ENCODE measurements around the gene TSPAN18.

The TSPAN18 gene

DNA sequence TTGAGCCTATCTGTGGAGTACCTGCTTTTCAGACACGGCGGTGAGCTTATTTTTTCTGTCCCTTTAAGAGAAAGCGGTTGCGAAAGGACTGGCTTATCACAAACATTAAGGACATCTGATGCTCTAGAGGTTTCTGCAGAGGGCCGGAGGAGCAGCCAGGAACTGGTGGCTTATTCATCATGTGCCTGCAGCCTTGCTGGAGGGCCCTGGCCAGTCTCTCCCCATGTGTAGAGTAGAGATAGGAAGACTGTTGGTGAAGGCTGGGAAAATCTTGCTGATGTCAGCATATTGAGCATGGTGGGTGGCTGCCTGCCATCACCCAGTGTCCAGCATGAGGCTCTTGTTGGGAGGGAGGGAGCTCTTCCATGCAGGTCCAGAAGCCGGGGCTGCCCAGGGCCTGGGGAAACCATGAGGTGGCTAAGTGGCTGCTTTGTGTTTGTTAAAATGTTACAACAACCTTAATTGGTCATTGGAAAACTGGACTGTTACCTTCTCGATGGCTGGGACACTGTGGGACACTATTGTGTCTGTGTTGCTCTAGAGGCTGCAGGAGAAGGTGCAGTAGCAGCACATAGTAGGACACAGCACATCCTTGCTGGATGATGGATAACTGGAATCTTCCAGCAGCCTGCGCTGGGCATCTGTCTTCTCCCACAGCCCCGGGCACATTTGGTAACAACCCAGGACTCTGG lies 54.3 kb downstream of the TSPAN18 start:
- no peak for DNase-seq

DNA sequence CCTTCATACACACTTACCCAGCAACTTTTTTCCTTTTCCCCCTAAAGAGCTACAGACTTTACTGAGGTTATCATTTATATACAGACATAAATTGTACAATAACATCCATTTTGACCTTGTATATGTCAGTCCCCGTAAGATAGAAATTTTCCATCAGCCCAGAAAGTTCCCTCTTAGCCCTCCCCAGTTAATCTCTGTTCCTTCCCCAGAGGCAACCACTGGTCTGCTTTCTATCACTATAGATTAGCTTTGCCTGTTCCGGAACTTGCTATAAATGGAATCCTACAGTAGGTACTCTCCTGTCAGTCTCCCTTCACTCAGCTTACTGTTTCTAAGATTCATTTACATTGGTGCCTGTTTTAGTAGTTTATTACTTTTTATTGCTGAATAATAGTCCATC lies 54.9 kb downstream of the TSPAN18 start:
- DNase-seq, result no peak

DNA sequence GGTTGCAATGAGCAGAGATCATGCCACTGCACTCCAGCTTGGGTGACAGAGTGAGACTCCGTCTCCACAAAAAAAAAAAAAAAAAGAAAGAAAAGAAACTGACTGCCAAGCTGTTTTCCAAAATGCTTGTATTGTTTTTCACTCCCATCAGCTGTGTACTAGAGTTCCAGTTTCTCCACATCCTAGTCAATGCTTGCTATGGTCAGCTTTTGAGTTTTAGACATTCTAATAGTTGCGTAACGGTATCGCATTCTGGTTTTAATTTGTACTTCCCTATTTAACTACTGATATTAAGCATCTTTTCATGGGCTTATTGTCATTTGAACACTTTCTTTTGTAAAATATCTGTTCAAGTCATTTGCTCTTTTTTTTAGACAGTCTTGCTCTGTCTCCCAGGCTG lies 55.7 kb downstream of the TSPAN18 start:
- DNase-seq, result no peak

DNA sequence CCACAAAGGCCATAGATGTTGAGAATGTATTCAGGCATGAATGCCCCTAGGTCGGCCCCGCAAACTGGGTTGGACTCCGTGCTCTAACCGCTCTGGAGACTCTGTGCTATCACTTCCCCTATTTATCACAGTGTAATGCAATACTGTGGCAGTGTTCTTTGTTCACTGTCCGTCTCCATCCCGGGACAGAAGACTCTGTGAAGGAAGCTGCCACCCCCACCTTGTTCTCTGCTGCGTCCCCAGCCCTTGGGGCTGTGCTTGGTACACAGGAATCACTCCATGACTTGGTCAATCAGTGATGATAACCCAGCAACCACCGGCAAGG lies 57.6 kb downstream of the TSPAN18 start:
- no peak for DNase-seq

DNA sequence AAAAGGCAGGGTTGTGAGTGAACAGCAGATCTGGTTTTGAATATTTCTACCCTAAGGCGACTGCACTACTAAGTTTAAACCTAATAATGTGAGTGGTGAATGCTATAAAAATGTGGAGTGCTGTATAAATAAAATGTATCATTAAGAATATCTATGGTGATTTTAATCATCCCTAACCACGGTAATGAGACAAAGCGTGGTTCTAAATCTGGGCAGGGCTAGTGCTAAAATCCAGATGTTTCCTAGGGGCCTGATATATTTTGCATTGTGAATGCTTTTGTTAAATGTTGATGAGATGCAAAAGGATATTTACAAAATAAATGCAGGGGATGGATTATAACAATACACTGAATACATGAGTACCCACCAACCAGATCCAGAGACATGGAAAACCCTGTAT lies 58.1 kb downstream of the TSPAN18 start:
- no peak for DNase-seq

DNA sequence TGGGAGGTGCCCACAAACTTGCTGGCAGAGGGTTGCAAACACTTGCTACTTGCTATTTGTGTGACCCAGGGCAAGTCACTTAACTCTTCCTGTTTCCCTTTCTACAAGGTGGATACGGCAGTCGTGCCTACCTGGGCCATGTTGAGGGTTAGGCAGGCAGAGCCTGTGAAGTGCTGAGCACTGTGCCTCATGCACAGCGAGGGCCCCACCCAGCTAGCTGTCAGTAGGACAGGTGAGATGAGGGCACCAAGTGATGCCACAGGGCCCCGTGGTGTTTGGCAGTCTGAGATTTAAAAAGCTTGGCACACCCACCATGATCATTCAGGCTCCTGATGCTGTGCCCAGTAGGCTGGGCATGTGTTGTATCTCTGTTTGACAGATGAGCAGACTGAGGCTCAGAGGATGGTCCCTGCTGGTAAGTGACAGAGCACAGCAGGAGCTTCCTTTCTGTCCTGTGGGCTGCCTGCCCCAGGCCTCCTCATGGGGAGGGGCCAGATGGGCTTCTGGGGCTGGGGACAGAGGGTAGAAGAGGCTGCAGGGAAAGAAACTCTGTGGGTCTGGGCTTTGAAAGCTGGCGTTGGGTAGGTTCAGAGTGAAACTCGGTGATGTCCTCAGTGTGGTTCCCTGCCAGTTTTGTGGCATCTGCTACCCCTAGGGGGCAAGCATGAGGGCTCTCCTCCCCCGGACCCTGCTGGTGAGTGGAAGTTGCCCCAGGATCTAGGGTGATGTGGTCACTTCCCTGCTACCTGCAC lies 59.3 kb downstream of the TSPAN18 start:
- no peak for DNase-seq

DNA sequence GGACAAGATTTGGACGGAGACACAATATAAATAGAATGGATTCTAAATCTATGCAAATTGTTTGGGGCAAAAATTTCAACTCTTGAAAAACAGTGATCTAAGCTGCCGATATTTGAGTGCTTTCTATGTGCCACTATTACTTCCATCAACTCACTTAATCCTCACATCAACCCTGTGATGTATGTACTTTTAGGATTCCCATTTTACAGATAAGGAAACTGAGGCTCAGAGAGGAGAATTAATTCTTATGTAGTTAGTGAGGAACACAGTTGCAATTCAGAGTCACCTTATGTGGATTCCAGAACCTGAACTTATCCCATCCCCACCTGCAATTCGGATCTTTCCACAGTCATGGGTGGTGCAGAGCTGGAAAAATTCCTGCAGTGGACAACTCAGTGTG lies 60.3 kb downstream of the TSPAN18 start:
- no peak for DNase-seq

DNA sequence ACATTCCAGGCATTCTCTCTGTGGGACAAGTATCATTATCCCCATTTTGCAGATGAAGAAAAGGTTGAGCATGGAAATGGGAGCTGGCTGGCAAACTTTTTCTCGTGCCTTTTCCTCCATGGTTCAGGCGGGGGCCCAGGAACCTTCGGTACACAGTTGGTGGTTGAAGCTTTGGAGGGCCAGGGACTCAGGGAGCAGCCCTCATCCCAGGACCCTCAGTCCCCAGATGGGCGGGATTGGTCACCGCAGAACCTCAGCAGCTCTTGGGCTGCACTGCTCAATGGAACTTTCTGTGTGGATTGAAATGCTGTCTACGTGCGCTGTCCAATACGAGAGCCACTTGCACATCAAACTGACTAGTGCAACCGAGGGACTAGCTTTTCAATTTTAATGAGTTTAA lies 61.2 kb downstream of the TSPAN18 start:
- DNase-seq, result no peak

DNA sequence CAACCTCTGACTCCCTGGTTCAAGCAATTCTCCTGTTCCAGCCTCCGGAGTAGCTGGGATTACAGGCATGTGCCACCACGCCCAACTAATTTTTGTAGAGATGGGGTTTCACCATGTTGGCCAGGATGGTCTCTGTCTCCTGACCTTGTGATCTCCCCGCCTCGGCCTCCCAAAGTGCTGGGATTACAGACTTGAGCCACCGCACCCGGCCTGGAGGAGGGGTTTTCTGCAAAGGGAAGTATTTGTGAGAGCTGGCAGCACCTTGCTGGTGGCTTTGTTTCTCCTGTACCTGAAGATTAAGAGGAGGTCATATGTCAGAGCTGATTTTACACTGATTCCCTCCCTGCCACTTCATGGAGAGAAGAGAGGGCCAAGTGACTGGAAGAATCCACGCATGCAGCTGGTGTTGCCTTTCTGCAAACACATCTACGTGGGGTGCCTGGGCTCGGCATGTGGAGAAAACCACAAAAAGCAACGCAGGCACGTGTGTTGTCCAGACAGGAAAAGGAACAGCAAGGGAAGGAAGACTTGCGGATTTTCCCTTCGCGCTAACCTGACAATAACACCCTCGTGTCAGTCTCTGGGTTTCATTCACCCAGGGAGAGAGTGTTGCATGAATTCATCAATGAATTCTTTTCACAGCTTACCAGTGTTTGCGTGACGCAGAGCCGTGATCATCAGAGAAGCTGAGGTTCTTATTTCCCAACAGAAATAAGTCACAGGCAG lies 61.9 kb downstream of the TSPAN18 start:
- no peak for DNase-seq

DNA sequence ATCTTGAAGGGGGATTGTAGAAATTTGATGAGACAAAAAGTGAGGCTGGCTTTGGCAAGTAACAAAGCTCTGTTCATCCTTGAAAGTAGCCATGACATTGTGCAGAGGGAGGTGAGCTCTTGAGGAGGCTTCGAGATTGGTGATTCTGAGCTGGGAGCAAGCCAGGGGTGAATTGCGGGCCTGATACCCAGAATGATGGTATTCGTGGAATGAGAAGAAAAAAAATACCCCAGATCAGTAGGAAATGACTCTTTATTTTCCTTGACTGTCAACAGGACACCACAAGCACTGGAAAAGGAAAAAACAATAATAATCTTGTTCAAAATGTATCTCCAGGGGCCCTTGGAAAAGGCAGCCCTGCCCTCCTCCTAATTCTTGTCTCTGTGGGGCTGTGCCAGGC lies 62.7 kb downstream of the TSPAN18 start:
- no peak for DNase-seq

DNA sequence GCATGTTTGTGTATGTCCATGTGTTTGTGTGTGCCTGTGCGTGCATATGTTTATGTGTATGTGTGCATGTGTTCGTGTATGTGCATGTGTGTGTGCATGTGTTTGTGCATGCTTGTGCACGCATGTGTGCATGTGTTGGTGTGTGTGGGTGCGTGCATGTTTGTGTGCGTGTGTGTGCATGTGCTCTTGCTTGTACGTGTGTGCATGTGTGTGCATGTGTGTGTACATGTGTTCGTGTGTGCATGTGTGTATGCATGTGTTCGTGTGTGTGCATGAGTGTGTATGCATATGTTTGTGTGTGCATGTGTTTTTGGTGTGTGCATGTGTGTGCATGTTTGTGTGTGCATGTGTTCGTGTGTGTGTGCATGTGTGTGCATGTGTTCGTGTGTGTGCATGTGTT lies 63.4 kb downstream of the TSPAN18 start:
- no peak for DNase-seq

DNA sequence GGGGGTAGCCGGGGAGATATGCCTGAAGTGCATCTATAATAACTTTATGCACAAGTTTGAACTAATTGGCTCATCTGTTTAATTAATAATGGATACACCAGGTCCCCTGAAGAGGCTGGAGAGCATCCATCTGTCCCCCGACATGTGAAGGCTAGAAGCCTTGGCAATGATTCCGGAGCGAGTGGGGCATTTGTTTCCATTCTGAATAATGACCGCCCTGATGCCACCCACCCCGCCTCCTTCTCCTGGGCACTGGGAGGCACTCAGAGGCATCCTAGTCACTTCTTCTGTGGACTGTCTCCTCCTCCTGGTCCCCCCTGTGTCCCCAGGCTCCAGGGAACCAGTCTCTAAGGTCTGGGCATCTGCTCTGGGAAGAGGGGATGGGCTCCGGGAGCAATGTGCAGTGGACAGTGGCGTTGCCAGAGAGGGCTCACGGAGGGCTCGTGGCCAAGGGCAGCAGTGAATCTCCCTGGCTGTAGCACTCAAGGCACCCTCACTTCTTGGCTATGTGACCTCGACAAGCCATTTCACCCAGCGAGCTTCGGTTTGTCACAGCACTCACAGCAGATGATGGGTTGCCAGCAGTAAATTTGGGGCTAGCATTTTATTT lies 64.7 kb downstream of the TSPAN18 start:
- DNase-seq, result no peak

DNA sequence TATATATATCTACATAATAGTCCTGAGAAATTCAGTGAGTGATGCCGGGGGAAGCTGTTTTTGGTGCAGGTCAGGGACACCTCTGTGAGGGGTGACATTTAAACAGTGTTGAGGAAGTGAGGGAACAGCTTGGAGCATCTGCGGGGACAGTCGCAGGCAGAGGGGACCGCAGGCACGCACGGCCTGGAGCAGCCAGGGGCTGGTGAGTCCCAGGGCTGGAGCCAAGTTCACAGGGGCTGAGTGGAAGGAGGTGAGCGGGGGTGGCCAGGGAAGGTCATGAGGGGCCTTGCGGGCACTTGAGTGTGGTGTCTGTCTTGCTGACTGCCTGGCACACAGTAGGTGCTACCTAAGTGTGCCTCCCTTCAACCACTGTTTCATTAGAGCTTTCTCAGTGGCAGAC lies 65.4 kb downstream of the TSPAN18 start:
- no peak for DNase-seq

DNA sequence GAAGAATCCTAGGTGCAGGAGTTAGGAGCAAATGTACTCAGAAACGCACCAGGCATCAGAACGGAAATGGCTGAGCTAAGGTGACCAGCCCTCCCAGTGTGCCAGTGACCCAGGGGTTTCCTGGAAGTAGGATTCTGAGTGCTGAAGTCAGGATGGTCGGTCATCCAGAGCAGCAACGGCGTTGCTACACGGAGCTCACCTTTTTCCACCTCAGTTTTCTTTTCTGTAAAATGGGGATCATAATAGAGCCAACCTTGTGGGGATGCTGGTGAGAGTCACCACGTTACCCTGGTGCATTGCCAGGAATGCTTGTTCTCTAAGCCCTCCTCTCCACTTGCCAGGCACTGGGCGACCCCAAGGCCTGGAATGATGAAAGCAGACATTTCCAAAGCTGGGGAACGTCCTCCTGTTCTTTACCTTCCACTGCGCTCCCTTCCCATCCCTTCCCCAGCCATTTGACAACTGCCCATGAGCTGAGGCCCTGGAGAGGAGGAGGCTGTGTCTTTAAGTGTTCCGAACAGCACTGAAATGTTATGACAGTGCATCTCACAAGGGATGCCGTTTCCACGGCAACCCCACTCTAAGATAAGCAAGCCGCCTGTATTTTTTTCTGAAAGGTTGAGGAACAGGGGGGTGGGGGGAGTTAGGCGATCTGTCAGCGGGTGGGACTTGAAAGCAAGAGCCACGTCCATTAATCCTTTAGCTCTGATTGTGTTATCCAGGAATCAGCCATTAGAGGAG lies 66.8 kb downstream of the TSPAN18 start:
- no peak for DNase-seq

DNA sequence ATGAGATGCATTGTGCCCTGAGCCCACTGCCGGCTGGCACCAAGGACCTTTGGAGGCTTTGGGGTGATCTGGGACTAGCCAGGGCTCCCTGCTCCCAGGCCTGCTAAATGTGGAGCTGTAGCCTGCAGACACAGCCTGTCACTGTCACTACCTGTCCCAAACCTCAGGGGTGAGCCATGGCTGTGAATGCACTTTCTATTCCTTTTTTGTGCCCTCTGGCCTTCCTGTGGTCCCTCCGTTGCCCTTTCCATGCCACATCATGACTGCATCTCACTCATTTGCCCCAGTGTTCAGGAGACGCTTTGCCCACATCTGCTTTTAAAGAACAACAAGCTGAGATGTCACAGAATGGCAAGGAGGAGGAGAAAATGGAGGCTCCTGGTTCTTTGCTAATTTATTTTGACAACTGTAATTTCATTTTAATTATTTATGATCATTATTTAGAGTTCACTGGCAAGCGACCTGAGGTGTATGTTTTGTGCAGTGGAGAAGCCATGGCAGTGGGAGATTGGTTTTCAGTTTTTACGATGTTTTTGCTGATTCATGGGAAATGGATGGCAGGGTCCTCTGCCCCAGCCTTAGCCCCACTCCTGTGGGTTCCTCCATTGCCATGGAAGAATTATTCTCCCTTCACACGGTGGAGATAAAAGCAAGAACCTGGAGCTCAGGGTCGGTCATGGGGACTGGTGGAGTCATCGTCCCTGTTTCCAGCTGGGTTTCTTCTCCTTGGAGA lies 69.2 kb downstream of the TSPAN18 start:
- no peak for DNase-seq

DNA sequence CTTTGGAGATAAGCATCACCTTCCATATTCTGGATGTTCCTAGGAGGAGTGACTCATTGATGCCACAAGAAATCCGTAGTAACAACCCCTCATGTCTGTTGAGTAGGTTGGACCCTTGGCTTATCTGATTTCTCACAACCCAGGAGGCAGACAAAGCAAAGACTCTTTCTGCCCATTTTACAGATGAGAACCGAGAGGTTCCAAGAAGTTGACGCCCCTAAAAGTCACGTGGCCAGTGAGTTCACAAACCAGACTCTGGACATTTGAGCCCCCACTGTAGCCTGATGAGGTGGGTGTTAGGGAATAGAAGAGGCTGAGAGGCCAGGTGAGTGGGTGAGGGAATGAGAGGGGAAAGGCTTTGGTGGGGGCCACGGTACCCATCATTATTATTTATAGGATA lies 70.3 kb downstream of the TSPAN18 start:
- no peak for DNase-seq

DNA sequence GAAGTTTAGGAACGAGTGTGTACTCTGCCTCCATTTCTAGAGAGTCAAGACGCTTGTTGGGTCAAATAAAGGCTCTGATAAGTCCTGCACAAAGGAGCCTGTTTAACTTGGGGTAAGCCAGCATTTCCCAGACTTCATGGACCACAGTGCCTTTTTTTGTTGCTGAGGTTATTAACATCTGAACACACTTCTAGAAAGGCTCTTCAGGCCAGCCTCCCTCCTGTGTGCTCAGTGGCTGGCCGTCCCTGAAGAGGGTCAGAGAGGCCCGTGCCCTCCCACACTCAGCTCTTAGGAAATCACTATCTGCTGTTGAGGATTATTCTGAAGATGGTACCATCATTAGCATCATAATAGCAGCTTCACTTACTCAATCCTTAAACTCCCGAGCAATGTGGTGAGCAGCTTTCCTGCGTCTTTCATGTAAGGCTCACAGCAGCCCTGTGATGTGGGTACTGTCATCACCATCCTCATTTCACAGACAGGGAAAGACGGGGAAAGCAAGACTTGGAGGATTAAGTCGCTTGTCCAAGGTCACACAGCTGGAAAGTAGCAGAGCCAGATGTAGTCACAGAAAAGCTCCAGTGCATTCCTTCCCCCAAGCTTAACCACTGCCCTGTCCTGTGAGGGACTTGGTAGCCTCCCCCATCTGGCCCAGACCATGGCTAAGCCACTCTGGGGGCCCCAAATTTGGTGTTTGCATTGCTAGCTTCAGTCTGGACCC lies 71.3 kb downstream of the TSPAN18 start:
- no peak for DNase-seq

DNA sequence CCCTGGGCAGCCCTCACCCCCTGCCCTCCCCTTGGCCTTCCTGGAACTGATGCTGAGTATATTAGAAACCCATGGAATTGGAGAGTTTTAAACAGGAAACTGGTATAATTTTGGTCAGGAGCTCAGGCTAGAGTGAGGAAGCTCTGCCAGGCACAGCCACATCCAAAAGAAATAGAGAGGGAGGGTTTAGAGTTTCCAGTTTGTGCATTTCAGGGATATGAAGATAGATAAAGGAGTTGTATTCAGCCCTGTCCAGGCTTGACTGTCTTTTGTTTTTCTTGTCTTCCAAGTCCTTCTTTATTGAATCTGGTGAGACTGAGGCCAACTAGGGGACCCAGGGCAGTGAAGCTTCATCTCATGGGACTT lies 71.8 kb downstream of the TSPAN18 start:
- DNase-seq, result no peak

DNA sequence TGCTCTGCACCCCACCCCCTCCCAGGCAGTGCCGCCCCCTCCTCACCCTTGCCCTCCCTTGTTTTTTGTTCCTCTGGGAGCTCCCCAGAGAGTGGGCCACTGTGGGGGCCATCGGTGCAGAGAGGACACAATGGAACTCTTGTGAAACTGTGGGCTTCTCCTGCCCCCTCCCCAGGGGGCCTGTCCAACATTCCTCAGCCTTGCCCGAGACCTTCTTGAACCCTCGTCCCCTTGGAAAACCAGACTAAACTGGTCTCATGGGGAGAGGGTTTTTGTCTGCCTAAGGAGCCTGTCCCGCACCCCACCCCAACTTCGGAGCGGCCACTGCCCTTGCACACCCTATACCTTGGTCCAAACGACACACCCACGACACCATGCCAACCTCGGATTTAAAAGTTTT lies 72.2 kb downstream of the TSPAN18 start:
- no peak for DNase-seq

DNA sequence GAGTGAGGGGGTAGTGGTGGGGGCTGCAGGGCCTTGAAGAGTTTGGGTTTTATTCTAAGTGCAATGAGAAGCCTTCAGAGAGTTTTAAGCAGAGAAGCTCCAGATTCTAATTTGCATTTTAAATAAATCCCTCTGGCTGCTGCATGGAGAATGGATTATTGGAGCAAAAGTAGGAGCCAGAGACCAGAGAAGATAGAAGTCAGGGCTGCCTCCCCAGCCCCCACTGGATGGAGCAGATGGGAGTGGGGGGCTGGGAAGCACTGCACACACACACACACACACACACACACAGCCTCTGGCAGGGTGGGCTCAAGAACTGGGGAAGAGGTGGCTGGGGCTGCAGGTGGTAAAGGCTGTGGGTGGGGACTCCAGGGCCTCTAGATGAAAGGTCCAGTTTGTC lies 75.6 kb downstream of the TSPAN18 start:
- no peak for DNase-seq

DNA sequence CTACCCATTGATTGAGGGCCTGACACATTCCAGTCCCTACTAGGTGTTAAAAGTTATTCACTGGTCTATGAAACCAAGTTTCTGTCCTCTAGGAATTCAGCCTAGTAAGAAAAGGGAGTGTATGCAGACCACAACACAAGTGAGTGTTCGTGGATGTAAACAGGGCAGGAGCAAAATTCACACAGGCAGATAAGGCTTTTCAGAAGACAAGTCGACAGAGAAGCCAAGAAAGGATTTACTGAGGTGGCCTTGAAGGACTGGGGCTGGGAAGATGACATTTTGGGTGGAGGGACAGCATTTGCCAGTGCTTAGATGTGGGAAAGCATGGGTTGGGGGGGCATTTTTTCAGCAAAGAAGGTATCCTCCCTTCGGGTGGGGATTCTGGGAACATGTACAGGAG lies 76.2 kb downstream of the TSPAN18 start:
- DNase-seq, result no peak

Data from SIG-M5 (cell line).